Epithelial cell of esophagus (primary cell): ENCODE measurements around the gene MRM3.
"Not testable (repeated sequence)": the region's sequence is repeated elsewhere in the genome, so short reads cannot be mapped to it uniquely, and the experiment has no call there.

Source experiments
- DNase-seq: peaks from one replicate; pipeline ENCODE4 v3.0.0; 2010; ENCODE audit warnings: low read depth
- H3K4me3 ChIP-seq: 2 replicates; pipeline ENCODE4 v1.5.1; 2011; ENCODE audit warnings: mild to moderate bottlenecking, low read length, control low read depth
- CTCF ChIP-seq: IDR thresholded peaks from 2 replicates; pipeline ENCODE4 v1.5.1; 2011; ENCODE audit warnings: low read depth, mild to moderate bottlenecking, low read length, control low read depth, inconsistent platforms; ENCODE audit not compliant: insufficient read depth; ENCODE audit errors: missing control alignments

The MRM3 gene

DNA sequence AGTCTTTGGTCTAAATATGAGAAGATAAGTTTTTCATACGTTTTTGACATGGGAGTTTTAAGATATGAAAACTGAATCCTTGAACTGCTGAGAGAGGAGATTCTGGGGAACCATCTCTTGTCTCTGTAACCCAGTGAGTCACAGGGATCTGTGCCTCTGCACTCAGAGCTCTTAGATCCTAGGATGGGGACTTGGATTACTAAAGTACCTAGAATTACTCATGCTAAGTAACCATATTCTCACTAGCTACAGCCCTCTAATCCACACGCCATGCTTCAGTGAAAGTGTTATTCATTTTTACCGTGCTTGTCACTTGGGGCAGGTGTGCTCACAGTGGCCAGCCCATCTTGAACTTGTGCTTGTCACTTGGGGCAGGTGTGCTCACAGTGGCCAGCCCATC is 2.0 kb downstream of the MRM3 start:
- peak; percentile 44 for DNase-seq
- no peak overlapping the region for H3K4me3 ChIP-seq
- no peak for TF ChIP-seq CTCF

DNA sequence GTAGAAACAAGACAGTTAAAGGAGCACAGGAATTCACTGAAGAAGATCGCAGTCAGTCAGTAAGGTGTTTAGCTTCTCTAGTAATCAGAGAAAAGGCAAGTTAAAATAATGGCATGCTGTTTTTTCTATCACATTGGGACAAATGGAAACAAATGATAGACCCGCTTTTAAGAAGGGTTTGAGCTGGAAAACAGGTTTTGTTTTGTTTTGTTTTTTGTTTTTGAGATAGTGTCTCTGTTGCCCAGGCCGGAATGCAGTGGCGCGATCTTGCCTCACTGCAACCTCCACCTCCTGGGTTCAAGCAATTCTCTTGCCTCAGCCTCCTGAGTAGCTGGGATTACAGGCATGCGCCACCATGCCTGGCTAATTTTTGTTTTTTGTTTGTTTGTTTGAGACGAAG is 3.7 kb downstream of the MRM3 start:
- DNase-seq = not testable (repeated sequence)

DNA sequence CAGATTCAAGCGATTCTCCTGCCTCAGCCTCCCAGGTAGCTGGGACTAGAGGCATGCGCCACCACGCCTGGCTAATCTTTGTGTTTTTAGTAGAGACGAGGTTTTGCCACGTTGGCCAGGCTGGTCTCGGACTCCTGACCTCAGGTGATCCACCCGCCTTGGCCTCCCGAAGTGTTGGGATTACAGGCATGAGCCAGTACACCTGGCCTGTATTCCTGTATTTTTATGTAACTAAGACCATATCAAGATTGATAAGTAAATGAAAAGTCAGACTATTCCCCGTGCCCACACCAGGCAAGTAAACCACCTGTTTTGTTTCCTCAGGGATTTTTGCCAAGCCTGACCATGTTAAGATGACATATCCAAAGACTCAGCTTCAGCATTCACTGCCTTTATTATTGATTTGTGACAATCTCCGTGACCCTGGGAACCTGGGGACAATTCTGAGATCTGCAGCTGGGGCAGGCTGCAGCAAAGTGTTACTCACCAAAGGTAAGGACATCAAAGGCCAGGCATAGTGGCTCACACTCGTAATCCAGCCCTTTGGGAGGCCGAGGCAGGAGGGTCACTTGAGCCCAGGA is 5.6 kb downstream of the MRM3 start:
- TF ChIP-seq CTCF = no peak
- no peak overlapping the region for H3K4me3 ChIP-seq
- DNase-seq = no peak

More for the DNA sequence above, 3.7 kb downstream of the MRM3 start:
- not testable (repeated sequence) for H3K4me3 ChIP-seq

GRCh38 chr17:788551-788950 is 6.4 kb downstream of the MRM3 start:
- DNase-seq = peak; percentile 27
- no peak for TF ChIP-seq CTCF
- H3K4me3 ChIP-seq = no peak overlapping the region

DNA sequence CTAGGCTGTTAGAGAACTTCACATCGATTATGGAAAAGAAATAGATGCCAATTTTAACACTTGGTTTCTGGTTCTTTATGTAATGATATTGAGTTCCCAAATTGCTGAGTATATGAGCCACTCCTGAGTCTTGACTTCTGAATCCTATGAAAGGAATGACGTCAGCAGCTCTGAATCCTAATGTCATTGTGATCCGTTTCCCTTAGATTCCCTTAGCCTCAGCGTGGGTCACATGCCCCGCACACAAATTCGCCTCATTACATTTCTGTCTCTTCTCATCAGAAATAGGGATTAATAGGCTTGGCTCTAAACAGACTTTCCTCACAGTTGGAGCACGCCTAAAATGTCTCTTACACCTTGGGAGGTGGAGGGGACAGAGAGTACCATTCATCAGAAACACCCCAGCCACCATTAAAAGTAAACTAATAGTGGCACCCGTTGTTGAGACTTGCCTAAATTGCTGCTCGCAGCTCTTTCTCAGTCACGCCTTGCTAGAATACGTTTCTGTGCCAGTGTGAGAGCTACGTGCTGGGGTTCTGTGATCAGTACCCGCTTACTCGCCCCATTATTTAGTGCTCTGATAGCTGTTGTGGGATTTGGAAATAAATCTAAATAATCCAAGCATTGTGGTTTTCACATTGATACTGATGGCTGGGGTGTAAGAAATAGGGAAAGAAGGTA is 7.1 kb downstream of the MRM3 start:
- peak; percentile 81 for DNase-seq
- TF ChIP-seq CTCF = no peak
- peak overlapping the region; percentile 12 for H3K4me3 ChIP-seq

DNA sequence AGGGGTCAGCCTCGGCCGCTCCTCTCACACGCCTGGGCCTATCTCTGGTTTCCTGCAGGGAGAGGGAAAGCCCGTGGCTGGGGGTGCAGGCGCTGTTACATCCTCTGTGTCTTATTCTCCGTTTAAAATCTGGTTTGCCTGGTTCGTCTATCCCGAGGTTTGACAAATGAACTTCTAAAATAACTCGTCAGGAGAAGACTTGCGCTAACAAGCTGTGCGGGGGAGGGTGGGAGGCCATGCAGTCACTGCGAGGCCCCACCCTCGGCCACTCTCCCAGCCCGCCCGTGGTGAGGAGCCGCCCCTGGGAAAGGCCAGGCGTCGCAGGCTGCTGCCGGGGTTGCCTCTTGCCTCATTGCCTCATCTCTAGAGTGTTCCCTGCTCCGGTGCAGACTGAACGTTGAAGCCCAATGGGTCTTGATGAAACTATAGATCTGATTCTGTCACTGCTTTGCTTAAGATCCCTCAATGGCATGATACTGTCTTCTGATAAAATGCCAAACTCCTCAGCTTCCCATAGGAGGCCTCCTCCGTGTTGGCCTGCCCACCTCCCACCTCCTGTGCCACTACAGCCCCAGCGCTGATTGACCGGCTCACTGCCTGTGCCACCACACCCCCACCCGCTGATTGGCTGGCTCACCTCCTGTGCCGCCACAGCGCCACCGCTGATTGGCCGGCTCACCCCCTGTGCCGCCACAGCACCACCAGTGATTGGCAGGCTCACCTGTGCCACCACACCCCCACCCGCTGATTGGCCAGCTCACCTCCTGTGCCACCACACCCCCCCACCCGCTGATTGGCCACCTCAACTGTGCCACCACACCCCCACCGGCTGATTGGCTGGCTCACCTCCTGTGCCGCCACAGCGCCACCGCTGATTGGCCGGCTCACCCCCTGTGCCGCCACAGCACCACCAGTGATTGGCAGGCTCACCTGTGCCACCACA is 8.0 kb downstream of the MRM3 start:
- H3K4me3 ChIP-seq = peak overlapping the region; percentile 12
- peak; percentile 99 for DNase-seq

- H3K4me3 ChIP-seq = peak overlapping the region; percentile 14
- DNase-seq = peak; percentile 58
Measured at GRCh38 chr17:790874-791247, 8.7 kb downstream of the MRM3 start.

DNA sequence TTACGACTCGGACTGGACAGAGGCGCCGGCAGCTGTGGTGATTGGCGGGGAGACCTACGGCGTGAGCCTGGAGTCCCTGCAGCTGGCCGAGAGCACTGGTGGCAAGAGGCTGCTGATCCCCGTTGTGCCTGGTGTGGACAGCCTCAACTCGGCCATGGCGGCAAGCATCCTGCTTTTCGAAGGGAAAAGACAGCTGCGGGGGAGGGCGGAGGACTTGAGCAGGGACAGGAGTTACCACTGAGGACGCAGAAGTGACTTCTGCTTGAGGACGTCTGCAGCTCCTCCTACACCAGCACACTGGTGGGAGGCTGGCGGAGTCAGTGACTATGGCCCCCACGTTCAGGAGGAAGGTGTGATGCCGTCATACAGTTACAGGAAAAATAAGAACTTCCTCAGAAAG is 9.7 kb downstream of the MRM3 start:
- no peak overlapping the region for H3K4me3 ChIP-seq
- TF ChIP-seq CTCF = no peak
- no peak for DNase-seq
